Endothelial cell (in vitro differentiated cells): ENCODE data around the gene PRR23E. TPM values are rescaled to one million over a fixed set of nuclear protein-coding genes. Genes with fewer than 3 reads are reported as not detected.

Source experiments
- DNase-seq: peaks from one replicate; pipeline ENCODE4 v3.0.0; 2021; ENCODE audit warnings: low spot score
- H3K27ac Mint-ChIP-seq: one replicate; pipeline ENCODE4 v1.8.0; 2021; ENCODE audit warnings: mixed read lengths, inconsistent platforms; ENCODE audit not compliant: unreplicated experiment
- H3K27me3 Mint-ChIP-seq: one replicate; pipeline ENCODE4 v1.8.0; 2021; ENCODE audit warnings: mild to moderate bottlenecking, moderate library complexity, mixed read lengths, inconsistent platforms; ENCODE audit not compliant: unreplicated experiment
- H3K36me3 Mint-ChIP-seq: one replicate; pipeline ENCODE4 v1.8.0; 2021; ENCODE audit warnings: mild to moderate bottlenecking, low read depth, mixed read lengths, inconsistent platforms; ENCODE audit not compliant: unreplicated experiment
- H3K4me1 Mint-ChIP-seq: one replicate; pipeline ENCODE4 v1.8.0; 2021; ENCODE audit warnings: mild to moderate bottlenecking, mixed read lengths, inconsistent platforms; ENCODE audit not compliant: unreplicated experiment
- H3K4me3 Mint-ChIP-seq: one replicate; pipeline ENCODE4 v1.8.0; 2021; ENCODE audit warnings: mild to moderate bottlenecking, mixed read lengths, inconsistent platforms; ENCODE audit not compliant: unreplicated experiment
- H3K9me3 Mint-ChIP-seq: one replicate; pipeline ENCODE4 v1.8.0; 2021; ENCODE audit warnings: mixed read lengths, inconsistent platforms; ENCODE audit not compliant: unreplicated experiment
- CTCF ChIP-seq: fragments of 200-600 bp; sonication (generic); IDR thresholded peaks from one replicate; pipeline ENCODE4 v1.5.0; 2021; ENCODE audit warnings: antibody characterized with exemption; ENCODE audit not compliant: unreplicated experiment
- total RNA-seq: library from RNA; stranded (reverse); fragmentation: NEBNext Ultra II Directional; extraction: Animal tissue kit (Norgen Biotek cat#: 25700); gene quantifications from one replicate; pipeline ENCODE4 v1.2.1, GENCODE V29; 2021; ENCODE audit not compliant: unreplicated experiment

Gene PRR23E
- total RNA-seq, 1 donor from 2014 or later = not detected

- no peak overlapping the region for H3K4me3 Mint-ChIP-seq
- peaks cover 11% of the 10 kb centered on the region for H3K27me3 Mint-ChIP-seq
- no peaks in the 10 kb centered on the region for H3K9me3 Mint-ChIP-seq
- no peak for TF ChIP-seq CTCF
- peaks cover 3% of the 10 kb centered on the region for H3K36me3 Mint-ChIP-seq
- DNase-seq = no peak
- H3K4me1 Mint-ChIP-seq = peaks cover 13% of the 10 kb centered on the region
- H3K27ac Mint-ChIP-seq = no peak overlapping the region
Measured at GRCh38 chr3:127175272-127175671, 17.7 kb upstream of the PRR23E start.

GRCh38 chr3:127177226-127177625, 15.7 kb upstream of the PRR23E start:
- no peak for TF ChIP-seq CTCF

GRCh38 chr3:127180859-127181258, 12.1 kb upstream of the PRR23E start:
- H3K27me3 Mint-ChIP-seq = no peaks in the 10 kb centered on the region
- H3K27ac Mint-ChIP-seq = no peak overlapping the region
- H3K9me3 Mint-ChIP-seq = no peaks in the 10 kb centered on the region
- TF ChIP-seq CTCF = no peak
- H3K36me3 Mint-ChIP-seq = peaks cover 3% of the 10 kb centered on the region
- no peak overlapping the region for H3K4me3 Mint-ChIP-seq
- peaks cover 2% of the 10 kb centered on the region for H3K4me1 Mint-ChIP-seq
- DNase-seq = no peak

More at GRCh38 chr3:127177226-127177625, 15.7 kb upstream of the PRR23E start:
- Mint-ChIP-seq H3K9me3 (no peaks in the 10 kb centered on the region), H3K4me3 (no peak overlapping the region), H3K27me3 (peaks cover 8% of the 10 kb centered on the region), H3K4me1 (peaks cover 10% of the 10 kb centered on the region), H3K36me3 (peaks cover 3% of the 10 kb centered on the region), H3K27ac (no peak overlapping the region)
- DNase-seq = no peak

- Mint-ChIP-seq H3K9me3 (no peaks in the 10 kb centered on the region), H3K4me1 (no peaks in the 10 kb centered on the region), H3K27ac (no peak overlapping the region), H3K27me3 (no peaks in the 10 kb centered on the region), H3K36me3 (peaks cover 3% of the 10 kb centered on the region), H3K4me3 (no peak overlapping the region)
- no peak for DNase-seq
- no peak for TF ChIP-seq CTCF
Measured at GRCh38 chr3:127182431-127182830, 10.5 kb upstream of the PRR23E start.

GRCh38 chr3:127182848-127183714, 9.8 kb upstream of the PRR23E start:
- DNase-seq = no peak
- Mint-ChIP-seq H3K4me1 (no peaks in the 10 kb centered on the region), H3K27me3 (no peaks in the 10 kb centered on the region), H3K27ac (no peak overlapping the region), H3K4me3 (no peak overlapping the region), H3K36me3 (no peaks in the 10 kb centered on the region), H3K9me3 (no peaks in the 10 kb centered on the region)
- TF ChIP-seq CTCF = no peak
